Measurements from ENCODE around the gene SPAG6. TPM values are rescaled to one million over a fixed set of nuclear protein-coding genes. Genes with fewer than 3 reads are reported as not detected.

Gene SPAG6
- total and polyA plus RNA-seq, 2 donors (not counting 1 experiment from before 2014, with no cell fraction given), result not detected

GRCh38 chr10:22466763-22467334 is 121.6 kb downstream of the SPAG6 start:
- Histone ChIP-seq H2AFZ (ENCODE audit: low read length) (no peak overlapping the region), H3K4me2 (ENCODE audit: extremely low read depth, insufficient read depth, low read length) (no peak overlapping the region), H3K27me3 (ENCODE audit: control insufficient read depth, insufficient read depth, low read length) (no peaks in the 10 kb centered on the region), H3K9me3 (ENCODE audit: control insufficient read depth, insufficient read depth, low read depth, low read length) (no peaks in the 10 kb centered on the region), H3K36me3 (ENCODE audit: control insufficient read depth, insufficient read depth, low read length) (no peaks in the 10 kb centered on the region), H3K4me3 (replicated peaks in 1 of 4; ENCODE audit: control extremely low read depth in 1 of 4, insufficient read depth in 1 of 4, low read depth in 3 of 4, low read length in 4 of 4) (no peak overlapping the region), H3K79me2 (ENCODE audit: control insufficient read depth, insufficient read depth, low read length) (no peaks in the 10 kb centered on the region), H3K27ac (ENCODE audit: insufficient read depth, low read length) (no peak overlapping the region), H4K20me1 (ENCODE audit: control insufficient read depth, extremely low read depth, insufficient read depth, low read length) (no peaks in the 10 kb centered on the region), H3K9ac (ENCODE audit: insufficient read depth, low read length) (no peak overlapping the region), H3K4me1 (ENCODE audit: control insufficient read depth, extremely low read depth, insufficient read depth, low read length) (no peaks in the 10 kb centered on the region)
- DNase-seq (ENCODE audit: low read depth in 2 of 2), result no peak
- no peak for TF ChIP-seq EZH2 (IDR thresholded peaks at IDR 0.05; ENCODE audit: low read length, missing control alignments)
- TF ChIP-seq CTCF (conservative IDR thresholded peaks at IDR 0.05 in 1 of 2, IDR thresholded peaks at IDR 0.05 in 1 of 2; ENCODE audit: low read depth in 1 of 2, low read length in 2 of 2), result no peak

Other genes starting within 250 kb of the SPAG6 start
- not detected in 2 replicates for gene EBLN1, start 127.5 kb upstream of the SPAG6 start, total RNA-seq
- gene EBLN1, start 127.5 kb upstream of the SPAG6 start, polyA plus RNA-seq, result not detected in 2 replicates
- gene COMMD3, start 29.1 kb upstream of the SPAG6 start, total RNA-seq, result 42.3 and 54.2 TPM in 2 replicates
- 39.0 and 39.6 TPM in 2 replicates for gene COMMD3, start 29.1 kb upstream of the SPAG6 start, polyA plus RNA-seq
- gene BMI1, start 24.4 kb upstream of the SPAG6 start, total RNA-seq, result 41.6 and 53.2 TPM in 2 replicates
- gene BMI1, start 24.4 kb upstream of the SPAG6 start, polyA plus RNA-seq, result 30.6 and 44.3 TPM in 2 replicates